Stimulated activated CD8-positive, alpha-beta memory T cell treated with anti-CD3 and anti-CD28 coated beads, Interleukin-15, amount 100 ng/mL, for 1 hour (primary cell): Measurements from ENCODE around the gene CFHR2.
"Not testable (repeated sequence)": the region's sequence is repeated elsewhere in the genome, so short reads cannot be mapped to it uniquely, and the experiment has no call there.

ENCODE experiments used
- DNase-seq: peaks from one replicate; pipeline ENCODE4 v3.0.0-alpha.2; 2020; ENCODE audit warnings: low read depth

CFHR2 gene

DNA sequence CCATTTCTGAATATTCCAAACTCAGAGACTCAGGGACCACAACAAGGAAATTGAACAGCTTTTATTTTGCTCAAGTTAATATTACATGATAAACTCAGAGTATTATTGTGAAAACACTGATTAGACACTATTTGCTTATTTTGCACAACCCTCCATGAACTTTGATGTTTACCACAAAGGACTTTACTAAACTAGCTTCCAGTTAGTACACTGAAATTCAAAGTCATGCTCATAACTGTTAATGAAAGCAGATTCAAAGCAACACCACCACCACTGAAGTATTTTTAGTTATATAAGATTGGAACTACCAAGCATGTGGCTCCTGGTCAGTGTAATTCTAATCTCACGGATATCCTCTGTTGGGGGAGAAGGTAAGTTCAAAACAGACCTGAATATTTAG is at the start of gene CFHR2:
Gene CFHR2 (plus strand): TSS at position 171 of the 400 bp plus-strand sequence. CDS start 143 bp downstream, at position 314.
- DNase-seq = not testable (repeated sequence)

DNA sequence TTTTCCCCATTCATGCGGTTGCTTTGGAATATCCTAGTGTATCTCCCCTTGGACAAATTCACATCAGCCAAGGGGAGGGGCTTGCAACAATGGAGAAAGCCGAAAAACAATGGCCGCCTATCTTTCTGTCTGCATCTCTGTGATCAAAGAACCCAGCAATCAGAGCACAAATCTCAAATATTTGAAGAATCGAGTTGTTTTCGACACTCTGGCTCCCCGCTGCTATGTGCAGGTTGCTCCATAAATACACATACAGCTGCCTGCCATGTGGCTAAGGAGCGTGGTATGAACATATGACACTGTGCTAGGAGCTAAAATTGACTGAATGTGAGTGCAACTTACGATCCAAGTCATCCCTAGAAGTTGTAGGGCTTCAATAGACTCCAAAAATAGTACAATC is 47.2 kb upstream of the CFHR2 start:
- DNase-seq = no peak

DNA sequence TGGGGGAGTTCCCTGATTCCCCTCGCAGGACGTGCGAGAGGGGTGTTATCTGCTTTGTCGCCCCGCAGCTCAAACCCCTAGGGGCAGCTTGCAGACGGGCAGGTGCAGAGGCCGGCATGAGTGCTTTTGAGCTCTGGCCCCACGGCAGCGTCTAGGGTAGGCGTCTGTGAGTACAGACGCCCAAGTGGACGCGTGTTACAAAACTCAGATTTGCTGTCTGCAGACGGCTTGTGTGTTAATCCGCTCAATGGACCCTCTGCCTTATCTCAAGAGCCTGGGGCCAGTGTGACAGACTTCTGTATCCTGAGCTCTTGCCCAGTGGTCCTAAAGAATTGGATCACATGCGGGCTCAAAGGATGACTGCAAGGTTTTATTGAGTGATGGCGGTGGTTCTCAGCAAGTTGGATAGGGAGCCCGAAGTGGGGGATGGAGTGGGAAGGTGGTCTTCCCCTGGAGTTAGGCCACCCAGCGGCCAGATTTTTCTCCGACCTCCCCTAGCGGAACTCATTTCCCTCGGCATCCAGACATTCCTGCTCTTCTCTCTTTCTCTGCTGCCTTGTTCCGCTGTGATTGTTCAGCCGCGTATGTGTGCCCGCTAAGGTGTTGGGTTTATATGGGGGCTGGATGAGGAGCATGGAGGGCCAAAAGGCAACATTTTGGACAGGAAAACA is 46.2 kb upstream of the CFHR2 start:
- no peak for DNase-seq

DNA sequence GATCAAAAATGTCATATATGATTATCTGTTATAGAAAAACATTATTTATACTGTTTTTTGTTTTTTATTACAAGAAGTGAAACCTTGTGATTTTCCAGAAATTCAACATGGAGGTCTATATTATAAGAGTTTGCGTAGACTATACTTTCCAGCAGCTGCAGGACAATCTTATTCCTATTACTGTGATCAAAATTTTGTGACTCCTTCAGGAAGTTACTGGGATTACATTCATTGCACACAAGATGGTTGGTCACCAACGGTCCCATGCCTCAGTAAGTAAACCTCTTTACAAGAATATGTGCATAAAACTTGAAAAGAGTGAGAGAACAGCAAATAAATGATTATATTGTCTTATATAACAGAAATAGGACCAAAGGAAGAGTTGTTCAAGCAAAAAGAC is 41.2 kb upstream of the CFHR2 start:
- no peak for DNase-seq

DNA sequence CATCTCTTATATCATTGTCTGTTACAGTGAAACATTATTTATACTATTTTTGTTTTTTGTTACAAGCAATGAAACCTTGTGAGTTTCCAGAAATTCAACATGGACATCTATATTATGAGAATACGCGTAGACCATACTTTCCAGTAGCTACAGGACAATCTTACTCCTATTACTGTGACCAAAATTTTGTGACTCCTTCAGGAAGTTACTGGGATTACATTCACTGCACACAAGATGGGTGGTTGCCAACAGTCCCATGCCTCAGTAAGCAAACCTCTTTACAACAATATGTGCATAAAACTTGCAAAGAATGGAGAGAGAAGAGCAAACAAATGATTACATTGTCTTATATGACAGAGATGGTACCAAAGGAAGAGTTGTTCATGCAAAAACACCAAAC is 33.3 kb upstream of the CFHR2 start:
- no peak for DNase-seq

DNA sequence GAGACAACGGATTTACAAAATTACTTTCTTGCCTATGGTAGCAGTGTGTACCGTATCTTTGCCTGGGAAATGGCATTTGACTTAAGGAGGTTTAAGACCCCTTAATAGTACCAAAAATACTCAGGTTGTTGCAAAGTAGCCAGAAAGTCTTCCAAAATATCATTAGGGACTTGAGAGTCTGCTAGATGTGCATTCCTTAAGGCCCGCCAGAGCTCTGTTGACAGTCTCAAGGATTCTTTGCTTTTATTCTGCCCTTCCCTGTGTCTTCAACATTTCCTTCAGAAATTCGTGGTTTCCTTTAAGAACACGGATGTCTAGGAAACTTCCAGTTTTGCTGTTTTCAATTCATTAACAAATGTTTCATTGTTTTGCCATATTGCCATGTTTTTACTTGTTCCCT is 31.3 kb upstream of the CFHR2 start:
- DNase-seq = not testable (repeated sequence)

DNA sequence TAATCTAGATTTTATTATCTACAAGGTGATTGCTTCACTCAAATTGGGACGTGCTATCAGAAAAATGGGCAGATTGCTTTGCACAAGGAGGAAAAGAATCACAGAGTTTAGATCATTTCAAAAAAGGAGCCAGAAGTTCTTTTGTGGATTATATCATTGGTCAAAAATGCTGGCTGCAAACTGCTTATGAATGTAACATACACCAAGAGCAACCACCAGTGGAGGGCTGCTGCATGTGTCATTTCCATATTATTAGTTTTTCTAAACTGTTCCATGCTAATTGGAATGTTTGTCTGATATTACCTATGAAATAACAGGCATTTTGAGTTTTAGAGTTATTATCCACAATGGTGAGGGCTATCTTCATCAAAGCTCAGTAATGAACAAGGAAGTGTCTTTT is 16.7 kb upstream of the CFHR2 start:
- DNase-seq = not testable (repeated sequence)

DNA sequence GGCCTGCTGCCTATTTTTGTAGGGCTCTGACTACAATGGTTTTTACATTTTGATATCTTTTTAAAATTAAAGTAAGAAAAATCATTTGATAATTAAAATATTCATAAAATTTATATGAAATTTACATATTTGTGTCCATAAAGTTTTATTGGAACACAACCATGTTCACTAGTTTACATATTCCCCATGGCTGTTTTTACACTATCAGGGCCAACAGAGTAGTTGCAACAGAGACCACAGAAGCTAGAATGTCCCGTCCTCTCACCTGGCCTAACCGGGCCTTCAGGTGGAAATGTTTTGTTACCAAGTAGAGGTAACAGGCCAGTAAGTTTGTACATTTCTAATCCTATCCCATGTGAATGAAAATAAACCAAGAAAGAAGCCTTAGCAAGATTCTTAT is 10.7 kb upstream of the CFHR2 start:
- not testable (repeated sequence) for DNase-seq

DNA sequence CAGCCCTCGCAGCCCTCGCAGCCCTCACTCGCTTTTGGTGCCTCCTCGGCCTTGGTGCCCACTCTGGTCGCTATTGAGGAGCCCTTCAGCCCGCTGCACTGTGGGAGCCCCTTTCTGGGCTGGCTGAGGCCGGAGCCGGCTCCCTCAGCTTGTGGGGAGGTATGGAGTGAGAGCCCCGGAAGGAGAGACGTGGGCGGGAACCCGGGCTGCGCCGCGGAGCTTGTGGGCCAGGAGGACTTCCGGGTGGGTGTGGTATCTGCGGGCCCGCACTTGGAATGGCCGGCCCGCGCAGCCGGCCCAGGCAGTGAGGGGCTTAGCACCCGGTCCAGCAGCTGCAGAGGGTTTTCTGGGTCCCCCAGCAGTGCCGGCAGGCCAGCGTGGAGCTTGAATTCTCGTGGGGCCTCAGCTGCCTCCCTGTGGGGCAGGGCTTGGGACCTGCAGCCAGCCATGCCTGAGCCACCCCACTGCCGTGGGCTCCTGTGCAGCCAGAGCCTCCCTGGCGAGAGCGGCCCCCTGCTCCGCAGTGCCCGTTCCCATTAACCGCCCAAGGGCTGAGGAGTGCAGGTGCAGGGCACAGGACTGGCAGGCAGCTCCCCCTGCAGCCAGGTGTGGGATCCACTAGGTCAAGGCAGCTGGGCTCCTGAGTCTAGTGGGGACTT is 9.9 kb upstream of the CFHR2 start:
- no peak for DNase-seq

DNA sequence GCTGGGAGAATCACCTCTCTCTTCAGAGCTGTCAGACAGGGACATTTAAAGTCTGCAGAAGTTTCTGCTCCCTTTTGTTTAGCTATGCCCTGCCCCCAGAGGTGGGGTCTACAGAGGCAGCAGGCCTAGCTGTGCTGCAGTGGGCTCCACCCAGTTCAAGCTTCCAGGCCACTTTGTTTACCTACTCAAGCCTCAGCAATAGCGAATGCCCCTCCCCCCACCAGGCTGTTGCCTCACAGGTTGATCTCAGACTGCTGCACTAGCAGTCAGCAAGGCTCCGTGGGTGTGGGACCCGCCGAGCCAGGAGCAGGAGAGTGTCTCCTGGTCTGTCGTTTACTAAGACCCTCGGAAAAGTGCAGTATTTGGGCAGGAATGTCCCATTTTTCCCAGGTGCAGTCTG is 2.1 kb upstream of the CFHR2 start:
- DNase-seq = not testable (repeated sequence)

DNA sequence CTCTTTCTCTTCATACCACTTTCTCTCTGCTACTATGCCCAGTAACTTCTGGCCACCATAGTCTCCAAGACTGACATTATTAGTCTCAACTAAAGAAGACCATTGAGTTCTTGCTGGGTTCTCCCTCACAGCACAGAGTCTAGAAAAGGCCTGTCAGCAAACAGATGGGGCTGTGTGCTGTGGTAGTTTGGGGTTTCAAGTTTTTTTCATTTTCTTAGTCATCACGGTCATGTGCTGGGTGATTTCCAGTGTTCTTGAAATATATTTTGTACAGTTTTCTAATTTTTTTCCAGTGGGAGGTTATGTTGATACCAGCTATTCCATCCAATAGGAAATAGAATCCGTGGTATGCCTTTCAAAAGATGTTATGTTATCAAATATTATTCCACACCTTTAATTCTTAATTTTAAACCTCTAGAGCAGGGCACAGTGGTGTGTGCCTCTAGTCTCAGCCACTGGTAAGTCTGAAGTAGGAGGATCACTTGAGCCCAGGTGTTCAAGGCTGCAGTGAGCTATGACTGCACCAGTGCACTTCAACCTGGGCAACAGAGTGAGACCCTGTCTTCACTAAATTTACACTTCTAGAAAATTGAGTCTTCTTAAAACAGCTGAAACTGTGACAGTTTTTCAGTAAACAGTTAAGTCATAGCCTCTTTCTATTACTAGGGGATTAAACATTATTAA is 8.3 kb downstream of the CFHR2 start:
- DNase-seq = no peak

DNA sequence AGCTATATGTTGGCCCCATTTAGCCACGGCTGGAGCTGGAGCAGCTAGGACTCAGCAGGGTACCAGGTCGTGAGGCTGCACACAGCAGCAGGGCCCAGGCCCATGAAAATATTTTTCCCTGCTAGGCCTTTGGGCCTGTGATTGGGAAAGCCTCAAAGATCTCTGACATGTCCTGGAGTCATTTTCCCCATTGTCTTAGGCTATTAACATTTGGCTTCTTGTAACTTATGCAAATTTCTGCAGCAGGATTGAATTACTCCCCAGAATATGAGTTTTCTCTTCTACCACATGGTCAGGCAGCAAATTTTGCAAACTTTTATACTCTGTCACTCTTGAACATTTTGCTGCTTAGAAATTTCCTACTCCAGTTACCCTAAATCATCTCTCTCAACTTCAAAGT is 11.2 kb downstream of the CFHR2 start:
- no peak for DNase-seq

DNA sequence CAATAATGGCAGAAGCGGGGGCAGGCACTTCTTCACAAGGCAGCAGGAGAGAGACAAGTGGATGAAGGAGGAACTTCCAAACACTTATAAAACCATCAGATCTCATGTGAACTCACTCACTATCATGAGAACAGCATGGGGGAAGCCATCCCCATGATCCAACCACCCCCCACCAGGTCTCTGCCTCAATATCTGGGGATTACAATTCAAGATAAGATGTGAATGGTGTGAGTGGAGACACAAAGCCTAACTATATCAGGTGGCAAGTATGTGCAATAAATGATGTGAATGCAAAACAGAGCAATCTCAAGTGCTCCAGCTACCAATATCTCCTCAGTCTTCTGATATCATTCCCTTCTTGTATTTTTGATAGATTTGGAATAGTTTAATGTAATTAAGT is 12.4 kb downstream of the CFHR2 start:
- no peak for DNase-seq

DNA sequence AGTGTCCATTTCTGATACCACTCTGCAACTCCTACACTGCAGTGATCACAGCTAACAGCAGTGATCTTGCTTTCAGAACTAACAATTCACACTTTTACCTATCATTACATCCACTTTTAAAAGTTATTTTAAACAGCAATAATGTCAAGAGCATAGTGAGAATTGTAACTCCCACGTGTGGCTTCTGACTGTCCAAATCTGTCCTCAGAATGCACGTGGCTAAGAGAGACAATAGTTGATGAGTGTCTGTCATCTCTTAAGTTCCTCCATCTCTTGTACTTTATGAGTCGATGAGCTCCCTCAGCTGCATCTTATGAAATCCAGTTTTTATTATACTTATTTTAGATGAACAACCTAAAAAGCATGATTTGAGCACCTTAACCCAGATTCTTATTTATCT is 17.3 kb downstream of the CFHR2 start:
- DNase-seq = no peak

DNA sequence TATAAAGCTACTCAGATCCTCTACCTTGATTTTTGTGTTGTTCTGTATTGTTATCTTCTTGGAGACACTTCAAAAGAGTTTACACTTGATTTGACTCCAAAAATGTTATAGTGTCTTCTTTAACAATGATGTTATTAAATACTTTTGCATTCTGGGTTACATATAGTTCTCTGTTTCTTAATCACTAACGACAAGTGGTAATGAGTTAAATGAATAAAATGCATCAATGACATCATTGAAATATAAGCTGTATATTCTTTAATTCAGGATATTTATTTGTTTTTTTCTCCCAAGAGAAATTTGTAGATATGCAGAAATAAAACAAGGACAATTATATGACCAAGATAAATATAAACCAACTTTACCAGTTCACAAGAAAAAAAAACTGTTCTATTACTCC is 26.6 kb downstream of the CFHR2 start:
- DNase-seq = no peak

DNA sequence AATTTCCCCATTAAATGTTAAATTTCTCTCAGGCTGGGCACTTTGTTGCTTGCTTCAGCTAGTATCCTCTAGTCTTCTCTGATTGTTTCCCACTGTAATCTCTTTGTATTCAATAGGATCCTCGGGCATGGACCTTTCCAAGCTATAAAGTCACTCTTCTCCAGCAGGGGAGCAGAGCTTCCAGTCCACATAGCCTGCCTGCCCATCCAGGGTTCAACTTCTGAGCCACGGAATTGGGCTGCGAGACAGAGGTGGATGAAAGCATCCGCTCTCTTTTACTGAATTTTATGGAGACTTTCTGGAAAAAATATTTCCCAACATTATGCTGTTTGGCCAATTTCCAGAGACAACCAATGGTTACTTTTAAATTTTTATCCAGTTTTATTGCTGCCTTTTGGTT is 32.7 kb downstream of the CFHR2 start:
- DNase-seq = no peak

DNA sequence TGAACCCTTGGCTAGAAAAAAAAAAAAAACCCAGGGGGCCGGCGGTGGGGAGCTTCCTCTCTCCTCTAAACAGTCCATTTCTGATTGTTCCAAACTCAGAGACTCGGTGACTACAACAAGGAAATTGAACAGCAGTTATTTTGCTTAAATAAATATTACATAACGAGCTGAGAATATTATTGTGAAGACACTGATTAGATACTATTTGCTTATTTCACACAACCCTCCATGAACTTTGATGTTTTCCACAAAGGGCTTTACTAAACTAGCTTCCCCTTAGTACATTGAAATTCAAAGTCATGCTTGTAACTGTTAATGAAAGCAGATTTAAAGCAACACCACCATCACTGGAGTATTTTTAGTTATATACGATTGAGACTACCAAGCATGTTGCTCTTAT is 33.7 kb downstream of the CFHR2 start, which contains the start of gene CFHR5:
Gene CFHR5 (plus strand): TSS at position 279 of the 400 bp plus-strand sequence. CDS start 109 bp downstream, at position 388.
- DNase-seq = no peak

DNA sequence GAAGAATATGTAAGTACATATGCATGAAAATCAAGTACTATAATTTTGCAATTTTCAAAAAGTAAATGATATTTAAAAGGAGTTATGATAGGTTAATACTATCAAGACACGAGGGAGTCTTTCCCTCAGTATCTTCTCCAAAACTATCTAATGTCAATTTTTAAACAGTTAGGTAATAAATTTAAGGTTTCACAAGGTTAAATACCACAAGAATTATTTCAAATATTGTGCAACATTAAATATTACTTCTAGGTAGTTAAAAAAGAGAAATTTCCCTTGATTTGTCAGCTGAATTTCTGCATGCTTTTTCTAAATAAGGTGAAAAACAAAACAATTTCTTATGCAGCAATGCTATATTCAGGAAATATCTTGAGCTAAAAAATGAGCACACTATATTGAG is 37.3 kb downstream of the CFHR2 start:
- DNase-seq = no peak

DNA sequence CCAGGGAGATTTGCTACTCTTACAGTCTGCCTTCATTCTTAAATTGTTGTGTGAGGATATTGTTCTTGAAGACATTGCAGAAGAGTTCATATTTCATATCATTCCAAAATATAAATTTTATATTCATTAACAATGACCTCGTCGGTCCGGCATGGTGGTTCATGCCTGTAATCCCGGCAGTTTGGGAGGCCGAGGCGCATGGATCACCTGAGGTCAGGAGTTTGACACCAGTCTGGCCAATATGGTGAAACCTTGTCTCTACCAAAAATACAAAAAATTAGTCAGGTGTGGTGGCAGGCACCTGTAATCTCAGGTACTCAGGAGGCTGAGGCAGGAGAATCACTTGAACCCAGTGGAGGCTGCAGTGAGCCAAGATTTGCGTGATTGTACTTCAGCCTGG is 38.7 kb downstream of the CFHR2 start:
- not testable (repeated sequence) for DNase-seq

DNA sequence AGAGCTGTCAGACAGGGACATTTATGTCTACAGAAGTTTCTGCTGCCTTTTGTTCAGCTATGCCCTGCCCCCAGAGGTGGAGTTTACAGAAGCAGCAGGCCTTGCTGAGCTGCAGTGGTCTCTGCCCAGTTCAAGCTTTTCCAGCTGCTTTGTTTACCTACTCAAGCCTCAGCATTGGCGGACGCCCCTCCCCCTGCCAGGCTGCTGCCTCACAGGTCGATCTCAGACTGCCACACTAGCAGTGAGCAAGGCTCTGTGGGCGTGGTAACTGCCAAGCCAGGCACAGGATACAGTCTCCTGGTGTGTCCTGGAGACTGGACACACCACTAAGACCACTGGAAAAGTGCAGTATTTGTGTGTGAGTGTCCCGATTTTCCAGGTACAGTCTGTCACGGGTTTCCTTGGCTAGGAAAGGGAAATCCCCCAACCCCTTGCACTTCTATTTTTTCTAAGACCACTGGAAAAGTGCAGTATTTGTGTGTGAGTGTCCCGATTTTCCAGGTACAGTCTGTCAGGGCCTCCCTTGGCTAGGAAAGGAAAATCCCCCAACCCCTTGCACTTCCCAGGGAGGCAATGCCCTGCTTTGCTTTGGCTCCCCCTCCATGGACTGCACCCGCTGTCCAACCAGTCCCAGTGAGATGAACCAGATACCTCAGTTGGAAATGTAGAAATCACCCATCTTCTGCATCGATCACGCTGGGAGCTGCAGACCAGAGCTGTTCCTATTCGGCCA is 48.5 kb downstream of the CFHR2 start:
- DNase-seq = not testable (repeated sequence)

DNA sequence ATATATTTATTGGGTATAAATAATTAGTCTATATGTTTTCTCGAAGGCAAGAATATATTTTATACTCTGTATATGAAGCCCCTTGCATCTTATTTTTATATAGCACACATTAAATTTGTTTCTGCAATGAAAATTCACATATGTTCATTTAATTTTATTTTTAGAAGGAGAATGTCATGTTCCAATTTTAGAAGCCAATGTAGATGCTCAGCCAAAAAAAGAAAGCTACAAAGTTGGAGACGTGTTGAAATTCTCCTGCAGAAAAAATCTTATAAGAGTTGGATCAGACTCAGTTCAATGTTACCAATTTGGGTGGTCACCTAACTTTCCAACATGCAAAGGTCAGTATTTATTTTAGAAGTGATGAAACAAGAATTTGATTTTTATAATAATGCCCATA is 50.4 kb downstream of the CFHR2 start:
- DNase-seq = no peak

DNA sequence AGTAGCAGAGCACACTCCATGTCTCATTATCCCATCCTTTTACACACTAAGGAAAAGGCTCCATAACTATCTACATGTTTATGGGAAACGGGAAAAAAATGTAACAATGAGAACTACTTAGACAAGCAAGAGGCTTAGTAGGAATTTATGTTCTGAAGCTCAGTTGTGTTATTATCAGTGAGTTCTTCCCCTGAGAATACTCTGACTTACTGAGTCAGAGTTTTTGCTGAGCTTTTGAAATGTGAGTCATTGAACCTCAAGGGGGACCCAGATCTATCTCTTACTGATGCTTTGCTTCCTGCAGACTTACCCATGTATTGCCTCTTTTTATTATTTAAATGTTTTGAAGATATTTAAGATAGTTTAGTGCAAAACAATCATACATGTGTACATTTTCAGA is 53.9 kb downstream of the CFHR2 start:
- no peak for DNase-seq

DNA sequence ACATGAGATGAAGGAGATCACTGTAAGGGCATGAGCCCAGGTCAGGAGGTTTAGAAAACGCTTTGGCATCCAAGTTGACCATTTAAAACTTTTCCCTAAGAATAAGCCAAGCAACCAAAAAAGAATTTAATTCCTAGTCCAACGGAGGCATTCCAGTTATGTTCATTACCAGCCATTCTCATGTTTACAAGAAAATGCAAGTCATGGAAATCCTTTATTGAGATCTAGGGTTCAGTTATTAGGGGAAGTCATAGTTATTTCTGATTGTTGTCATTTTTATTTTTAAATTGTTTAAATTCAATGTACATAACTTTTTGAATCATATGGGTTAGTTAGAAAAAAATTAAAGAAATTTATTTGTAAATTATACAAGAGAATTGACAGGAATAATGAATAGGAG is 58.3 kb downstream of the CFHR2 start:
- no peak for DNase-seq
